GM10248 (cell line): ENCODE data around the gene STX4.

ENCODE experiments used
- CTCF ChIA-PET: fragments of 300-600 bp; sonication (Branson Sonifier 250); formaldehyde crosslinking; extraction: SDS; loops from one replicate; lab custom pipeline; 2021; ENCODE audit warnings: antibody characterized with exemption; lab: Yijun Ruan, JAX
- POLR2A ChIA-PET: fragments of 350-650 bp; sonication (Branson Sonifier 250); formaldehyde crosslinking; extraction: SDS; loops from one replicate; lab custom pipeline; 2020; ENCODE audit warnings: antibody characterized with exemption; lab: Yijun Ruan, JAX
- DNase-seq: peaks from one replicate; pipeline ENCODE4 v3.0.0; 2012; ENCODE audit errors: extremely low spot score
- CTCF ChIP-seq: IDR thresholded peaks from 2 replicates; pipeline ENCODE4 v1.5.1; 2012; ENCODE audit warnings: mild to moderate bottlenecking, low read depth; ENCODE audit errors: extremely low read depth, missing control alignments, control extremely low read depth

STX4 gene

GRCh38 chr16:31063843-31064611 is 30.7 kb downstream of the STX4 start:
- ChIA-PET CTCF (no interaction called here), POLR2A (no interaction called here)
- TF ChIP-seq CTCF, result no peak
- DNase-seq, result no peak

GRCh38 chr16:31064882-31065461 is 31.6 kb downstream of the STX4 start:
- DNase-seq, result no peak
- ChIA-PET CTCF (interaction anchor here (0.8 kb wide), 2 partner anchors 9 to 15 kb away, joined by 3 to 5 read pairs; partner anchors contain the start of genes ZNF646 and ZNF668), POLR2A (interaction anchor here (0.7 kb wide), 1 partner anchor 9 kb away, joined by 3 read pairs; the partner anchor contains the start of gene ZNF668)
- no peak for TF ChIP-seq CTCF

- POLR2A ChIA-PET, result no interaction called here
- CTCF ChIA-PET, result interaction anchor here (1.0 to 2.8 kb wide), 2 partner anchors 10 to 83 kb away, joined by 3 to 8 read pairs; partner anchors contain the start of gene HSD3B7
- TF ChIP-seq CTCF, result no peak
- DNase-seq, result no peak
Observed at GRCh38 chr16:31067342-31067741, 34.0 kb downstream of the STX4 start.

- TF ChIP-seq CTCF, result no peak
- POLR2A ChIA-PET, result no interaction called here
- no peak for DNase-seq
- CTCF ChIA-PET, result interaction anchor here (1.0 to 2.6 kb wide), 4 partner anchors 11 to 118 kb away, joined by 3 to 9 read pairs (median 6); partner anchors contain the start of gene HSD3B7
Observed at GRCh38 chr16:31071861-31072260, 38.5 kb downstream of the STX4 start.

- DNase-seq, result peak; percentile 52
- TF ChIP-seq CTCF, result no peak
- POLR2A ChIA-PET, result interaction anchor here (0.6 to 3.3 kb wide), 3 partner anchors 45 to 107 kb away, joined by 3 to 21 read pairs (median 3); partner anchors contain the start of genes FUS and KAT8
- CTCF ChIA-PET, result interaction anchor here (1.0 to 2.6 kb wide), 7 partner anchors 8 to 370 kb away, joined by 3 to 9 read pairs (median 6); partner anchors contain the start of genes HSD3B7 and ZNF843
Observed at GRCh38 chr16:31072540-31073141, 39.3 kb downstream of the STX4 start.
